Measurements from ENCODE around the gene LBR. TPM values are rescaled to one million over a fixed set of nuclear protein-coding genes. Genes with fewer than 3 reads are reported as not detected.
A peak's percentile ranks its signal among the peaks of the same experiment; 100 is the strongest.

The LBR gene
- total RNA-seq, 4 donors from 2014 or later: 82.3 to 157 (median 85.1) TPM

DNA sequence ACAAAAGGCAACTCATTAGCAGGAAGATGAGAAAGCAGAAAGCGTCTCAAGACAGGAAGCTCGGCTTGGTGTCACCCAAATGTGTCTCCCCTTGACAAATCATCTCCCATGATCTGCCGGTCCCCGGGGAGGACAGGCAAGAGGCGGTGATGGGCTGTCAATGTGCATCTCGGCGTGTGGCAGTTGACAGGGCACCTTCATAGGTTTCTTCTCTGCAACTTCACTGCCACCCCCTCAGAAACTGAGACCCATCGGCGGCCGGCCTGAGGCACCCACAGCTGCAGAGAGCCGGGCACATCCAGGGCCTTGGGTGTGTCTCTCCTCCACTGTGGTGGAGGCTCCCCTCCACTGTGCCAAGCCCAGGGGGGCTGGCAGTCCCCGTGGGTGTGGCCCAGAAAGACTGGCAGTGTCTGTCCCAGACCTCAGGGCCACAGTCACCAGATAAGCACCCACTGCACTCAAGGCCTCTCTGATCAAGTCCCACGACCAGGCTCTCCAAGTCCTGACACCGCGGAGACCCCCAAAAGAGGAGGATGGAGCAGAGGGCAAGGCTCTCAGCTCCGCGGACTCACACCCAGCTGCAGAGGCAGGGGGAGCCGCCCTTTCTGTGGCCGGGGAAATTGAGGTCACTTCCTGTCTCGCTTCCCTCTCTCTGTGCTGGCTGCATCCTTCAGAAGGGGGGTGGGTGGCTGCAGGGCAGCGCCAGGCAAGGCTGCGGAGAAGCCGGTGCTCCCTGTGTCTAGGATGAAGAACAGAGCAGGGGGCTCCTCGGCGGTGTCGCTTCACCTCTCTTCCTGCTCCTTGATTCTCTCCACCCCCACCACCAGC is 39.6 kb upstream of the LBR start:
- WGBS: 70% methylated on average over 4 of the region's 26 CpGs
- TF ChIP-seq POLR2A (IDR thresholded peaks at IDR 0.05; ENCODE audit: low read depth) (no peak), EP300 (IDR thresholded peaks at IDR 0.05) (no peak), POLR2AphosphoS5 (IDR thresholded peaks at IDR 0.05) (peak; percentile 48 to 64)
- TF ChIP-seq, protein P1, sequence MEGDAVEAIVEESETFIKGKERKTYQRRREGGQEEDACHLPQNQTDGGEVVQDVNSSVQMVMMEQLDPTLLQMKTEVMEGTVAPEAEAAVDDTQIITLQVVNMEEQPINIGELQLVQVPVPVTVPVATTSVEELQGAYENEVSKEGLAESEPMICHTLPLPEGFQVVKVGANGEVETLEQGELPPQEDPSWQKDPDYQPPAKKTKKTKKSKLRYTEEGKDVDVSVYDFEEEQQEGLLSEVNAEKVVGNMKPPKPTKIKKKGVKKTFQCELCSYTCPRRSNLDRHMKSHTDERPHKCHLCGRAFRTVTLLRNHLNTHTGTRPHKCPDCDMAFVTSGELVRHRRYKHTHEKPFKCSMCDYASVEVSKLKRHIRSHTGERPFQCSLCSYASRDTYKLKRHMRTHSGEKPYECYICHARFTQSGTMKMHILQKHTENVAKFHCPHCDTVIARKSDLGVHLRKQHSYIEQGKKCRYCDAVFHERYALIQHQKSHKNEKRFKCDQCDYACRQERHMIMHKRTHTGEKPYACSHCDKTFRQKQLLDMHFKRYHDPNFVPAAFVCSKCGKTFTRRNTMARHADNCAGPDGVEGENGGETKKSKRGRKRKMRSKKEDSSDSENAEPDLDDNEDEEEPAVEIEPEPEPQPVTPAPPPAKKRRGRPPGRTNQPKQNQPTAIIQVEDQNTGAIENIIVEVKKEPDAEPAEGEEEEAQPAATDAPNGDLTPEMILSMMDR (IDR thresholded peaks at IDR 0.05): no peak
- DNase-seq (ENCODE audit: extremely low spot score): no peak
- Histone ChIP-seq H3K27ac (replicated peaks in 1 of 4) (peak overlapping the region; percentile 59 to 73 (median 71)), H3K4me3 (peak overlapping the region; percentile 37 to 53 (median 38)), H3K36me3 (no peaks in the 10 kb centered on the region), H3K27me3 (no peaks in the 10 kb centered on the region), H3K4me1 (peaks cover 41 to 64% (median 55%) of the 10 kb centered on the region in 4 donors), H3K9me3 (no peaks in the 10 kb centered on the region)
- intact Hi-C loops (cut with DNase I): no loop called here

DNA sequence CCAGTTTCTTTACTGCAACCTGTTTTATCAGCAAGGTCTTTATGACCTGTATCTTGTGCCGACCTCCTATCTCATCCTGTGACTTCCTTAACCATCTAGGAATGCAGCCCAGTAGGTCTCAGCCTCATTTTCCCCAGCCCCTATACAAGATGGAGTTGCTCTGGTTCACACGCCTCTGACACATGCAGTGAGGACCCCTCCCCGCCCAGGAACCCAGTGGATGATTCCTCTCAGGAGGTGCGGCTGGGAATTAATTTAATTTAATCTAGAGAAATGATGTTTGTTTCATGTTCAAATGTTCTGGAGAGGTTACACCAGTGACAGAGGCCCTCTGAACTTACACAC is 39.0 kb upstream of the LBR start:
- Histone ChIP-seq H3K9me3 (no peaks in the 10 kb centered on the region), H3K4me3 (no peak overlapping the region), H3K4me1 (peaks cover 45 to 70% (median 60%) of the 10 kb centered on the region in 4 donors), H3K27ac (replicated peaks in 1 of 4) (peak overlapping the region in 3 of 4 donors; percentile 59 to 73 (median 70)), H3K27me3 (no peaks in the 10 kb centered on the region), H3K36me3 (no peaks in the 10 kb centered on the region)
- intact Hi-C loops (cut with DNase I): no loop called here
- no peak for DNase-seq (ENCODE audit: extremely low spot score)
- 100% methylated on average over 4 of the region's 4 CpGs for WGBS
- TF ChIP-seq POLR2A (IDR thresholded peaks at IDR 0.05; ENCODE audit: low read depth): no peak
- TF ChIP-seq POLR2AphosphoS5 (IDR thresholded peaks at IDR 0.05): no peak
- TF ChIP-seq EP300 (IDR thresholded peaks at IDR 0.05): no peak
- TF ChIP-seq, protein P1 (IDR thresholded peaks at IDR 0.05): no peak

DNA sequence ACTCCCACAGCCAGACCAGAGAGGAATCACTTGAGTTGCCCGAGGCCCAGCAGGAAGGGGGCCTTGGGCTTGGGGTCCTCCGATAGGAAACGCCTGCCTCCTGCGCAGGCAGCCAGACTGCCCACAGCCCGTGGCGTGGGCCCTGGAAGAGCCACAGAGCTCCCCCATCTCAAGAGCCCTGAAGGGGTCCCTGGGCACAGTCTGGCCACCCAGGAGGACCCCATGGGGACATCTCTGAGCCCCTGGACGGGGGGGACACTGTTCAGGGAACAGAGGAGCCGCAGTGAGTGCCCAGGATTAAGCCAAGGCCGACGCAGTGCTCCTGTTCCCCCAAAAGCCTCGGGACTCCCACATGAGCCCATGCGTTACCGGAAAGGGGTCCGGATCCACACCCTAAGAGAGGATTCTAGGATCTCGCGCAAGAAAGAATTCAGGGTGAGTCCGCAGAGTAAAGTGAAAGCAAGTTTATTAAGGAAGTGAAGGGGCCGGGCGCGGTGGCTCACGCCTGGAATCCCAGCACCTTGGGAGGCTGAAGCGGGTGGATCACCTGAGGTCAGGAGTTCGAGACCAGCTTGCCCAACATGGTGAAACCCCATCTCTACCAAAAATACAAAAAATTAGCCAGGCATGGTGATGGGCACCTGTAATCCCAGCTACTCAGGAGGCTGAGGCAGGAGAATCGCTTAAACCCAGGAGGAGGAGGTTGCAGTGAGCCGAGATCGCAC is 38.1 kb upstream of the LBR start:
- H3K4me3 ChIP-seq: no peak overlapping the region
- no peaks in the 10 kb centered on the region for H3K36me3 ChIP-seq
- H3K27me3 ChIP-seq: no peaks in the 10 kb centered on the region
- no peaks in the 10 kb centered on the region for H3K9me3 ChIP-seq
- peak overlapping the region in 3 of 4 donors; percentile 51 to 55 (median 51) for H3K27ac ChIP-seq (replicated peaks in 1 of 4)
- intact Hi-C loops (cut with DNase I): no loop called here
- WGBS: 88% methylated on average over 20 of the region's 26 CpGs
- peaks cover 52 to 74% (median 68%) of the 10 kb centered on the region in 4 donors for H3K4me1 ChIP-seq
- TF ChIP-seq POLR2AphosphoS5 (IDR thresholded peaks at IDR 0.05): no peak
- no peak for TF ChIP-seq POLR2A (IDR thresholded peaks at IDR 0.05; ENCODE audit: low read depth)
- no peak for TF ChIP-seq EP300 (IDR thresholded peaks at IDR 0.05)
- TF ChIP-seq, protein P1 (IDR thresholded peaks at IDR 0.05): no peak
- no peak for DNase-seq (ENCODE audit: extremely low spot score)

DNA sequence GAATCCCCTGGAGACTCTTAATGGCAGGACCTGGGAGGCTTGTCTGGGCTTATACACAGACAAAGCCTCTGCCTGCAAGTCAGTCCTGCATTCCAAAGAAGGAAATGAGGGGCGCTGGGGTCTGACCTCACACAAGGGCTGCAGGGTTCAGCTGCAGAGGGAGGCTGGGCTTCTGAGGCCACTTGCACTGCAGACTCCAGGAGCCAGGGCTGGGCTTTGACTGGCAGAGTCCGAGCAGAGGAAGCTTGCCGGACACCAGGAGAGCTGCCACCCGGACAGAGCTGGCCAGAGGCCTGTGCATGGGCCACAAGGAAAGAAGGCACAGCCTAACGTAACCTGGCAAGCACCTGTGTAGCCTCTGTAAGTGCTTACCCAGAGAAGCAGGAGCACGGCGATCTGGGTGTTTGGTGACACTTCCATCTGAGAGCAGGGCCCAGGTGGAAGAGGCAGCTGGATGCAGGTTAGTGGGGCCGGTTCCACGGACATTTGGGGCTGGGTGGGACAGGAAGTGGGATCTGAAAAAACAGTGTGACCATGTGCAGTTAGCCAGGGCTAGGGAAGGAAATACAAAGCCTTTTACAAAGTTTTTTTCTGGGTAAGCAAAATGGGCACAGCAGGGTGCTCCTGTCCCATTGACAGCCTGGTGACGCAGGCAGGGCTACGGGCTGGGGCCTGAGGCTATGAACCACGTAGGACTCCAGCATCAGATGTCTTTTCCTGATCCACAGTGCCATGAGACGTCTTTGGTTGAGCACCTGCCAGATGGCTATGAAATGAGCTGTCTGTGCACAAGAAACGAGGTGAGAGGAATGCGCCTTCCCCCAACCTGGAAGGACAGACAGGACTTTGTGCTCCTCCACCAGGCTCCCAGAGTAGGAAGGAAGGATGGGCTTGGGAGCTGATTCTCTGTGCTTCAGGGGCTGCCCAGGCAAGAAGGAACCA is 37.3 kb upstream of the LBR start:
- H3K9me3 ChIP-seq: no peaks in the 10 kb centered on the region
- intact Hi-C loops (cut with DNase I): no loop called here
- no peaks in the 10 kb centered on the region for H3K27me3 ChIP-seq
- no peaks in the 10 kb centered on the region for H3K36me3 ChIP-seq
- H3K4me1 ChIP-seq: peaks cover 60 to 74% (median 68%) of the 10 kb centered on the region in 4 donors
- H3K4me3 ChIP-seq: no peak overlapping the region
- DNase-seq (ENCODE audit: extremely low spot score): no peak
- WGBS: 62% methylated on average over 14 of the region's 15 CpGs
- peak overlapping the region in 3 of 4 donors; percentile 51 to 55 (median 51) for H3K27ac ChIP-seq (replicated peaks in 1 of 4)
- TF ChIP-seq EP300 (IDR thresholded peaks at IDR 0.05) (no peak), POLR2AphosphoS5 (IDR thresholded peaks at IDR 0.05) (peak in 1 of 2 donors; percentile 52)
- TF ChIP-seq, protein P1 (IDR thresholded peaks at IDR 0.05): no peak

All from esophagus muscularis mucosa (tissue), 4 donors.